ENCODE results near the gene ADM.

The ADM gene

DNA sequence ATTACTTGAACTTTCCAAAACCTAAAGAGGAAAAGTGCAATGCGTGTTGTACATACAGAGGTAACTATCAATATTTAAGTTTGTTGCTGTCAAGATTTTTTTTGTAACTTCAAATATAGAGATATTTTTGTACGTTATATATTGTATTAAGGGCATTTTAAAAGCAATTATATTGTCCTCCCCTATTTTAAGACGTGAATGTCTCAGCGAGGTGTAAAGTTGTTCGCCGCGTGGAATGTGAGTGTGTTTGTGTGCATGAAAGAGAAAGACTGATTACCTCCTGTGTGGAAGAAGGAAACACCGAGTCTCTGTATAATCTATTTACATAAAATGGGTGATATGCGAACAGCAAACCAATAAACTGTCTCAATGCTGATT lies 2.1 kb downstream of the ADM start:
- peaks cover 15% of the 10 kb centered on the region for H3K4me1 ChIP-seq (ENCODE audit: control insufficient read depth, low read depth, low read length)
- no peaks in the 10 kb centered on the region for H3K36me3 ChIP-seq (ENCODE audit: control insufficient read depth, insufficient read depth, low read length)
- no peak overlapping the region for H4K8ac ChIP-seq (ENCODE audit: low read depth, low read length)
- no peaks in the 10 kb centered on the region for H3K79me1 ChIP-seq (ENCODE audit: low read length)
- DNase-seq: no peak
- H3K4me2 ChIP-seq (ENCODE audit: low read length): peak overlapping the region; percentile 51
- H3K27me3 ChIP-seq (ENCODE audit: insufficient read depth, low read length, poor library complexity): no peaks in the 10 kb centered on the region
- peak overlapping the region; percentile 88 for H3K56ac ChIP-seq (ENCODE audit: low read length)
- no peak overlapping the region for H2BK5ac ChIP-seq (ENCODE audit: low read length)
- H2BK15ac ChIP-seq (replicated peaks; ENCODE audit: low read depth): no peak overlapping the region
- H3K27ac ChIP-seq (ENCODE audit: low read depth, low read length): peak overlapping the region; percentile 85
- peak overlapping the region; percentile 70 for H3K18ac ChIP-seq (ENCODE audit: low read length)
- no peak overlapping the region for H3K23ac ChIP-seq (ENCODE audit: low read length)
- peak overlapping the region; percentile 30 for H3K4me3 ChIP-seq (ENCODE audit: low read length)
- no peak overlapping the region for H2BK120ac ChIP-seq (ENCODE audit: low read depth, low read length)
- H4K5ac ChIP-seq (ENCODE audit: low read length): no peak overlapping the region
- peaks cover 21% of the 10 kb centered on the region for H3K79me2 ChIP-seq (ENCODE audit: control insufficient read depth, insufficient read depth, low read length)
- H3K4ac ChIP-seq (ENCODE audit: low read depth, low read length): no peak overlapping the region
- H2AK5ac ChIP-seq (ENCODE audit: low read length): no peak overlapping the region
- no CpG with 5 or more reads among the region's 9 CpGs for WGBS (ENCODE audit: extremely low coverage, insufficient coverage, low lambda C conversion rate)
- H3K9ac ChIP-seq (ENCODE audit: low read length): peak overlapping the region; percentile 73

DNA sequence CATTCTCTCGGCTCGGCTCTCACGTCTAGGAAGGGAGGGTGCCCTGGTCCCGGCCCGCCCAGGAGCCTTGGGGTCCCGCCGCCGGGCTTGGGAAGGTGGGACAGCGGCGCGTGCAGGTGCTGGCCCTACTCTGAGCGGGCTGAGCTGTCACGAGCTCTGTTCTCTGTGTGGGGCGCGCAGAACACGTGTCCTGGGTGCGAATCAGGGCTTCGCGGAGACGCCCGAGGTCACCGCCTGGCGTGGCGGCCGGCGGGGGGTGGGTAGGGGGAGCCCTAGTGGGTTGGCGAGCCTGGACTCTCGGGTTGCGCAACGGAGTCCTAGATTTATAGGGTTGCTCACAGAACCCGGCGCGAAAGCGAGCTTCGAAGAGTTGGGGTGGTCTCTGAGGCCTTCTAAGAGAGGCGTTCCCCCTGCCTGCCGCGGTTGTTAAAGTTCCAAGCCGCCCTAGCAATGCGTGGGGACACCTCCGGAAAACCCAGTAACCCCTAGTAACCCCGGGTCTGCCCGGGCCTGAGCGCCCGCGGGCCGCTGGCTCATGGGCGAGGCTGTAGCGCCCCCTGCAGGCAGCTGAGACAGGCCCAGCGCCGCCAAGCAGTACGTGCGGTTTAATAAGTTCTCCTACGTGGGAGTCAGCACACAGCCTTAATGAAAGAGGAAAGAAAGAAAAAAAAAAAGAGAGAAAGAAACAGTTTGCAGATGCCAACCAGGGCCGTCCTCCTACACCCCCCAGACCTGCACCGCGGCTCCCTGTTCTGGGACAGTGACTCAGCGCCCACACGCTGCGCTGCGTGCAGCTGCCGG lies 2.7 kb downstream of the ADM start:
- peak overlapping the region; percentile 70 for H3K18ac ChIP-seq (ENCODE audit: low read length)
- WGBS (ENCODE audit: extremely low coverage, insufficient coverage, low lambda C conversion rate): no CpG with 5 or more reads among the region's 62 CpGs
- H2BK120ac ChIP-seq (ENCODE audit: low read depth, low read length): no peak overlapping the region
- no peak overlapping the region for H4K8ac ChIP-seq (ENCODE audit: low read depth, low read length)
- H2BK15ac ChIP-seq (replicated peaks; ENCODE audit: low read depth): no peak overlapping the region
- H3K79me2 ChIP-seq (ENCODE audit: control insufficient read depth, insufficient read depth, low read length): peaks cover 20% of the 10 kb centered on the region
- peak overlapping the region; percentile 42 for H3K4ac ChIP-seq (ENCODE audit: low read depth, low read length)
- H3K9ac ChIP-seq (ENCODE audit: low read length): peak overlapping the region; percentile 73
- H2AK5ac ChIP-seq (ENCODE audit: low read length): no peak overlapping the region
- H4K5ac ChIP-seq (ENCODE audit: low read length): no peak overlapping the region
- peaks cover 13% of the 10 kb centered on the region for H3K4me1 ChIP-seq (ENCODE audit: control insufficient read depth, low read depth, low read length)
- H3K4me3 ChIP-seq (ENCODE audit: low read length): peak overlapping the region; percentile 30
- H3K56ac ChIP-seq (ENCODE audit: low read length): peak overlapping the region; percentile 88
- peak; percentile 92 for DNase-seq
- peak overlapping the region; percentile 85 for H3K27ac ChIP-seq (ENCODE audit: low read depth, low read length)
- H3K79me1 ChIP-seq (ENCODE audit: low read length): no peaks in the 10 kb centered on the region
- H3K4me2 ChIP-seq (ENCODE audit: low read length): peak overlapping the region; percentile 68
- no peaks in the 10 kb centered on the region for H3K36me3 ChIP-seq (ENCODE audit: control insufficient read depth, insufficient read depth, low read length)
- H3K27me3 ChIP-seq (ENCODE audit: insufficient read depth, low read length, poor library complexity): no peaks in the 10 kb centered on the region
- H2BK5ac ChIP-seq (ENCODE audit: low read length): no peak overlapping the region
- no peak overlapping the region for H3K23ac ChIP-seq (ENCODE audit: low read length)

DNA sequence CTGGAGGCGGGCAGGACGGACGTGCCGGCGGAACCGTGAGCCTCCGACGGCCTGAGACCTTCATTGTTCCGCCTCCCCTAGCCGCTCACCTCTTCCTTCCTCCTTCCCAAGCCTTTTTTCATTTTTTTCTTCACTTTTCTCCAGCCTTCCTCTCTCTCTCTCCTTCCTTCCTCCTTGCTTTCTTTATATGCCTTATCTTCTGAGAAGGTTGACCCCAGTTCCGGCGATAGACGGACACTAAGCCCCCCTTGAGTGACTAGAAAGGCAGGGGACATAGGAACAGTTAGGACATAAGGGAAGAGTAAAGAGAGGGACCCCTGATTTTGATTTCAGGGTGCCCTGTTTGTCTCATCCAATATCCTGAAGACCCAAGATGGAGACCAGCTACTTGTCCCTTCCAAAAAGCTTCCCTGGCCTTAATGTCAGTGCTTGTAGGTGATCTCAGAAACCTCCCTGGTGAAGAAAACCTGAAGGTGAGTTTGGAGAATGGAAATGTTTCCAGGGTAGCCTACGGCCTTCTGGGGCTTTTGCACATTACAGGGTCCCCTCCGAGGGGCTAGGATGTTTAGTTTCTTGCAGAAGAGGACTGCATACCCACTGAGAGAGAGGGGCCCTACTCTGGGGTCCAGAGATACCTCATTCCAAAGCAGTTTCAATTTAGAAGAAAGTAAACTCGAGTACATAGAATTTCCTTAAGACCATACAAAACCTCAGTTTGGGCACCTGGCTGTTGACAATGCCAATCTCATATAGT lies 3.5 kb downstream of the ADM start:
- H3K56ac ChIP-seq (ENCODE audit: low read length): peak overlapping the region; percentile 88
- peak overlapping the region; percentile 73 for H3K9ac ChIP-seq (ENCODE audit: low read length)
- H3K23ac ChIP-seq (ENCODE audit: low read length): no peak overlapping the region
- H2BK5ac ChIP-seq (ENCODE audit: low read length): peak overlapping the region; percentile 51
- no peaks in the 10 kb centered on the region for H3K79me1 ChIP-seq (ENCODE audit: low read length)
- DNase-seq: peak; percentile 48
- no peak overlapping the region for H2BK120ac ChIP-seq (ENCODE audit: low read depth, low read length)
- peak overlapping the region; percentile 72 for H3K4ac ChIP-seq (ENCODE audit: low read depth, low read length)
- peak overlapping the region; percentile 82 for H3K18ac ChIP-seq (ENCODE audit: low read length)
- H3K27me3 ChIP-seq (ENCODE audit: insufficient read depth, low read length, poor library complexity): no peaks in the 10 kb centered on the region
- WGBS (ENCODE audit: extremely low coverage, insufficient coverage, low lambda C conversion rate): no CpG with 5 or more reads among the region's 16 CpGs
- no peak overlapping the region for H4K8ac ChIP-seq (ENCODE audit: low read depth, low read length)
- peaks cover 20% of the 10 kb centered on the region for H3K79me2 ChIP-seq (ENCODE audit: control insufficient read depth, insufficient read depth, low read length)
- H4K5ac ChIP-seq (ENCODE audit: low read length): no peak overlapping the region
- H3K4me3 ChIP-seq (ENCODE audit: low read length): no peak overlapping the region
- no peaks in the 10 kb centered on the region for H3K36me3 ChIP-seq (ENCODE audit: control insufficient read depth, insufficient read depth, low read length)
- H3K4me1 ChIP-seq (ENCODE audit: control insufficient read depth, low read depth, low read length): peaks cover 13% of the 10 kb centered on the region
- H3K4me2 ChIP-seq (ENCODE audit: low read length): peak overlapping the region; percentile 68
- H2AK5ac ChIP-seq (ENCODE audit: low read length): no peak overlapping the region
- H3K27ac ChIP-seq (ENCODE audit: low read depth, low read length): peak overlapping the region; percentile 85
- peak overlapping the region; percentile 41 for H2BK15ac ChIP-seq (replicated peaks; ENCODE audit: low read depth)

DNA sequence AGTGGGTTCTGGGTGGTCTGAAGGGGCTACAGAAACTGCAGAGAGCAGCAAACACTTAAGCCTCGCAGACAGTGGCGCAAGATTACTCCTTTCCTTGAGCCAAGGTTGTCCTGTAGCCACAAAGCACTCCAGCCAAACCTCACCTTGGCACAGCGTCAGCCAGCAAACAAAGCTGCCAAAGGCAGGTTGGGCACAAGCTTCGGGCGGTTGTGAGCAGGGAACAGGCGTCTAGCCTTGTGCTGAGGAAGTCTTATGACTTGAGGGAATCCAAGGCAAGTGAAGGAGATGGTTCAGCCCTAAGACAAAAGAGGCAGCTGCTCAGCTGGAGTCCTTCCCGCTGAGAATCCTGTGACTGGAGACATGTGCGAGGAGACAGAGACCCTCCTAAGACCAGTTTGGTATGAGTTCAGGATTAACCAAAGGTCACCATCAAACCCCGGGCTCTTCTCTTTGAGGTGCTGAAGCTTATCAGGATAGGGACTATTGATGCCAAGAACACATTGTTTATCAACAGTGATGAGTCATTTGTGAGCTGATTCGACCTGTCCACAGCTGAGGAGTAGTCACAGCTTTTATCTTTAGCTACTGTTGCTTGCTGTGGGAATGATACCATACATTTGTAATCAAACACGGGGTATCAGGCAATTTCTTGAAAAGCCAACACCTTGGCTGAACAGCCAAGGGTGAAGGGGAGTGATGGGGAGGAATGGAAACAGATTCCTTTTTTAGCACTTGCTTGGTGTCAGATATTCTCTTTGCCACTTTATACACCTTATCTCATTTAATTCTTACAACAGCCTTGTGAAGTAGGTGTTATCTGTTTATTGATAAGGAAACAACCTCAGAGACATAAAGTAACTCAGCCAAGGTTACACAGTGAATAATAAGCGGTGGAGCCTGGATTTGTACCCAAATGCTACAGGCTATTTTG lies 4.6 kb downstream of the ADM start:
- H3K27me3 ChIP-seq (ENCODE audit: insufficient read depth, low read length, poor library complexity): no peaks in the 10 kb centered on the region
- peak; percentile 97 for DNase-seq
- peak overlapping the region; percentile 29 for H2AK5ac ChIP-seq (ENCODE audit: low read length)

DNA sequence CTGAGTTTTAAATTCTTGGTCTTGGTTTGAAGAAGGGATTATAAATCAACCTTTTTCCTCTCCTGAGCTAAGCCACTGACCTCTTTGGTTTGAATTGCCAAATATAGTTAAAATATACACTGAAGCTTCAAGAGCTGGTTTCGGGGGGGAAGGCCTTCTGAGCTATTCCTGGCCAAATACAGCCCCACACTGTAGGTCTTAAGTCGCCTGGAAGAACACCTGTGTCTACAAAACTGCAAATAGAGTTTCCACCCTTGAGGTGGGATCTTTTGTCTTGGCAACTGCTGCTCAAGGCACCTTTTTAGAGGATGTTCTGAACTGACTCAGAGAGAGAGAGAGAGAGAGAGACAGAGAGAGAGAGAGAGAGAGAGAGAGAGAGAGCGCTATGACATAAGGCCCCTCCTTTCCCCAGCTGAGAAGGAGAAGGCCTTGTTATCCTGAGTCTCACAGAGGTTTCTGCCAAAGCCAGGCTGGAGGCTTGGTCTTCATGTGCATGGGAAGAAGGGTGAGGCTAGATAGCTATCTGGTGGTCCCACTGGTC lies 5.5 kb downstream of the ADM start:
- Histone ChIP-seq H2BK5ac (ENCODE audit: low read length) (no peak overlapping the region), H3K18ac (ENCODE audit: low read length) (no peak overlapping the region), H2AK5ac (ENCODE audit: low read length) (no peak overlapping the region), H3K36me3 (ENCODE audit: control insufficient read depth, insufficient read depth, low read length) (no peaks in the 10 kb centered on the region), H3K79me2 (ENCODE audit: control insufficient read depth, insufficient read depth, low read length) (peaks cover 15% of the 10 kb centered on the region), H2BK15ac (replicated peaks; ENCODE audit: low read depth) (no peak overlapping the region), H3K27me3 (ENCODE audit: insufficient read depth, low read length, poor library complexity) (no peaks in the 10 kb centered on the region), H4K5ac (ENCODE audit: low read length) (no peak overlapping the region), H4K8ac (ENCODE audit: low read depth, low read length) (no peak overlapping the region), H3K23ac (ENCODE audit: low read length) (no peak overlapping the region), H3K27ac (ENCODE audit: low read depth, low read length) (no peak overlapping the region), H3K4me1 (ENCODE audit: control insufficient read depth, low read depth, low read length) (peaks cover 13% of the 10 kb centered on the region), H3K4me2 (ENCODE audit: low read length) (no peak overlapping the region), H3K79me1 (ENCODE audit: low read length) (no peaks in the 10 kb centered on the region), H3K4me3 (ENCODE audit: low read length) (no peak overlapping the region), H3K9ac (ENCODE audit: low read length) (no peak overlapping the region), H2BK120ac (ENCODE audit: low read depth, low read length) (no peak overlapping the region), H3K56ac (ENCODE audit: low read length) (no peak overlapping the region), H3K4ac (ENCODE audit: low read depth, low read length) (no peak overlapping the region)
- DNase-seq: peak; percentile 67
- WGBS (ENCODE audit: extremely low coverage, insufficient coverage, low lambda C conversion rate): no CpG with 5 or more reads among the region's 3 CpGs

More for the DNA sequence above, 4.6 kb downstream of the ADM start:
- Histone ChIP-seq H3K79me2 (ENCODE audit: control insufficient read depth, insufficient read depth, low read length) (peaks cover 20% of the 10 kb centered on the region), H4K5ac (ENCODE audit: low read length) (no peak overlapping the region), H3K56ac (ENCODE audit: low read length) (peak overlapping the region; percentile 79), H3K36me3 (ENCODE audit: control insufficient read depth, insufficient read depth, low read length) (no peaks in the 10 kb centered on the region), H3K9ac (ENCODE audit: low read length) (peak overlapping the region; percentile 28), H3K23ac (ENCODE audit: low read length) (no peak overlapping the region), H2BK15ac (replicated peaks; ENCODE audit: low read depth) (no peak overlapping the region), H3K4ac (ENCODE audit: low read depth, low read length) (peak overlapping the region; percentile 62), H3K4me1 (ENCODE audit: control insufficient read depth, low read depth, low read length) (peaks cover 13% of the 10 kb centered on the region), H2BK5ac (ENCODE audit: low read length) (peak overlapping the region; percentile 12), H3K18ac (ENCODE audit: low read length) (peak overlapping the region; percentile 7), H3K79me1 (ENCODE audit: low read length) (no peaks in the 10 kb centered on the region), H2BK120ac (ENCODE audit: low read depth, low read length) (no peak overlapping the region), H3K4me3 (ENCODE audit: low read length) (no peak overlapping the region), H4K8ac (ENCODE audit: low read depth, low read length) (no peak overlapping the region), H3K27ac (ENCODE audit: low read depth, low read length) (peak overlapping the region; percentile 66), H3K4me2 (ENCODE audit: low read length) (no peak overlapping the region)
- WGBS (ENCODE audit: extremely low coverage, insufficient coverage, low lambda C conversion rate): no CpG with 5 or more reads among the region's 12 CpGs
